WI38 (cell line): ENCODE data around the gene KANK2.

ENCODE experiments used
- H3K4me3 ChIP-seq: 2 replicates; pipeline ENCODE4 v1.5.1; 2011; ENCODE audit warnings: low read depth, mild to moderate bottlenecking, control low read depth, low read length
- CTCF ChIP-seq: IDR thresholded peaks from 2 replicates; pipeline ENCODE4 v1.5.1; 2012; ENCODE audit warnings: low read depth, mild to moderate bottlenecking, control low read depth, low read length

Gene KANK2

GRCh38 chr19:11195681-11196080, 1.7 kb downstream of the KANK2 start:
- H3K4me3 ChIP-seq = peak overlapping the region; percentile 88
- no peak for TF ChIP-seq CTCF

- TF ChIP-seq CTCF = no peak
- peak overlapping the region; percentile 53 for H3K4me3 ChIP-seq
Measured at GRCh38 chr19:11194656-11195558, 2.4 kb downstream of the KANK2 start.

- peak overlapping the region; percentile 53 for H3K4me3 ChIP-seq
Measured at GRCh38 chr19:11194173-11194572, 3.2 kb downstream of the KANK2 start.

GRCh38 chr19:11192957-11193939, 4.1 kb downstream of the KANK2 start:
- no peak overlapping the region for H3K4me3 ChIP-seq
- no peak for TF ChIP-seq CTCF

More at GRCh38 chr19:11194173-11194572, 3.2 kb downstream of the KANK2 start:
- no peak for TF ChIP-seq CTCF

GRCh38 chr19:11191934-11192333, 5.4 kb downstream of the KANK2 start:
- no peak overlapping the region for H3K4me3 ChIP-seq
- TF ChIP-seq CTCF = no peak

GRCh38 chr19:11191273-11191755, 6.0 kb downstream of the KANK2 start:
- H3K4me3 ChIP-seq = no peak overlapping the region
- TF ChIP-seq CTCF = no peak

- TF ChIP-seq CTCF = no peak
- H3K4me3 ChIP-seq = no peak overlapping the region
Measured at GRCh38 chr19:11190501-11190900, 6.8 kb downstream of the KANK2 start.
